ENCODE data around the gene PGAP3.

Gene PGAP3

GRCh38 chr17:39702901-39703893 lies 15.3 kb upstream of the PGAP3 start (continued):
- TF ChIP-seq, protein P1, sequence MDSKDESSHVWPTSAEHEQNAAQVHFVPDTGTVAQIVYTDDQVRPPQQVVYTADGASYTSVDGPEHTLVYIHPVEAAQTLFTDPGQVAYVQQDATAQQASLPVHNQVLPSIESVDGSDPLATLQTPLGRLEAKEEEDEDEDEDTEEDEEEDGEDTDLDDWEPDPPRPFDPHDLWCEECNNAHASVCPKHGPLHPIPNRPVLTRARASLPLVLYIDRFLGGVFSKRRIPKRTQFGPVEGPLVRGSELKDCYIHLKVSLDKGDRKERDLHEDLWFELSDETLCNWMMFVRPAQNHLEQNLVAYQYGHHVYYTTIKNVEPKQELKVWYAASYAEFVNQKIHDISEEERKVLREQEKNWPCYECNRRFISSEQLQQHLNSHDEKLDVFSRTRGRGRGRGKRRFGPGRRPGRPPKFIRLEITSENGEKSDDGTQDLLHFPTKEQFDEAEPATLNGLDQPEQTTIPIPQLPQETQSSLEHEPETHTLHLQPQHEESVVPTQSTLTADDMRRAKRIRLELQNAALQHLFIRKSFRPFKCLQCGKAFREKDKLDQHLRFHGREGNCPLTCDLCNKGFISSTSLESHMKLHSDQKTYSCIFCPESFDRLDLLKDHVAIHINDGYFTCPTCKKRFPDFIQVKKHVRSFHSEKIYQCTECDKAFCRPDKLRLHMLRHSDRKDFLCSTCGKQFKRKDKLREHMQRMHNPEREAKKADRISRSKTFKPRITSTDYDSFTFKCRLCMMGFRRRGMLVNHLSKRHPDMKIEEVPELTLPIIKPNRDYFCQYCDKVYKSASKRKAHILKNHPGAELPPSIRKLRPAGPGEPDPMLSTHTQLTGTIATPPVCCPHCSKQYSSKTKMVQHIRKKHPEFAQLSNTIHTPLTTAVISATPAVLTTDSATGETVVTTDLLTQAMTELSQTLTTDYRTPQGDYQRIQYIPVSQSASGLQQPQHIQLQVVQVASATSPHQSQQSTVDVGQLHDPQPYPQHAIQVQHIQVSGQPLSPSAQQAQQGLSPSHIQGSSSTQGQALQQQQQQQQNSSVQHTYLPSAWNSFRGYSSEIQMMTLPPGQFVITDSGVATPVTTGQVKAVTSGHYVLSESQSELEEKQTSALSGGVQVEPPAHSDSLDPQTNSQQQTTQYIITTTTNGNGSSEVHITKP (tag by site-specific recombination; IDR thresholded peaks at IDR 0.05): 0 out of 2 replicates have a peak, but pooled peaks have one; percentile 45
- TF ChIP-seq ZNF138 (tag by site-specific recombination; IDR thresholded peaks at IDR 0.05; ENCODE audit: borderline replicate concordance): no peak
- TF ChIP-seq ZNF501 (tag by site-specific recombination; IDR thresholded peaks at IDR 0.05): no peak
- TF ChIP-seq WT1 (tag by site-specific recombination; IDR thresholded peaks at IDR 0.05): no peak
- TF ChIP-seq ZNF530 (tag by site-specific recombination; IDR thresholded peaks at IDR 0.05; ENCODE audit: low read depth): no peak
- TF ChIP-seq ZNF521 (tag by site-specific recombination; IDR thresholded peaks at IDR 0.05): no peak
- TF ChIP-seq GLIS1 (tag by site-specific recombination; IDR thresholded peaks at IDR 0.05): peak; percentile 65; the same call in 1 of the 2 replicates

DNA sequence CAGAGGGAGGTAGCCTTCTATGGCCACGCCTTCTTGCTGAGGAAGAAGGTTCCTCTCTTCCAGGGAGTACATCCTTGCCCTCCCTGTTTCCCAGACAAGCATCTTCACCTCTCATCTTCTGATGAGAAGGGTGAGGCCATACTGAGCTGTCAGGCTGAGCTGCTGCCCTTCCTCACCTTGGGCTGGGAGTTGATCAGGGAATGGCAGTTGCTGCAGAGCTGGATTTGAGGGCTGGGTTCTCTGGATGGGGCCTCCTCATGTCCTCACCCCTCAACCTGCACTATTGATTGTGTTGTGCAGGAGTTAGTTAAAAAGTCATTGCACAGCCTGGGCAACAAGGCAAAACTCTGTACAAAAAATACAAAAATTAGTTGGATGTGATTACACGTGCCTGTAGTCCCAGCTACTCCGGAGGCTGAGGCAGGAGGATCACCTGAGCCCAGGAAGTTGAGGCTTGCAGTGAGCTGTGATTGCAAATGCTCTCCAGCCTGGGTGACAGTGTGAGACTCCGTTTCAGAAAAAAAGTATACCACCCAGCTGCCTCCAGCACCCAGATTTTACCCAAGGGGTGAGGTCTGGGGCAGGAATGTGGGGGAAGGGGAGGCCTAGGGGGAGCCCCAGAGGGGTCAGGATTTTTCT lies 14.0 kb upstream of the PGAP3 start:
- Histone ChIP-seq H3K4me3 (ENCODE audit: low read depth, low read length) (no peak overlapping the region), H3K36me3 (ENCODE audit: control insufficient read depth in 2 of 2, insufficient read depth in 1 of 2, low read length in 2 of 2) (peaks cover 0 to 23% of the 10 kb centered on the region in 2 experiments; a peak in 1 of 3 replicates), H3K4me1 (ENCODE audit: control insufficient read depth, insufficient read depth, low read length) (peaks cover 13% of the 10 kb centered on the region; the same call in 1 of the 2 replicates), H3K9me3 (ENCODE audit: control insufficient read depth, insufficient read depth, low read depth, low read length) (no peaks in the 10 kb centered on the region), H3K27ac (ENCODE audit: extremely low read depth, low read depth, low read length) (no peak overlapping the region)
- ChIA-PET CTCF (interaction anchor here (0.5 to 3.4 kb wide), 6 partner anchors 9 to 97 kb away, joined by 3 to 22 read pairs (median 3); partner anchors contain the start of genes MIEN1 and PNMT), POLR2A (interaction anchor here (0.6 kb wide), 1 partner anchor 218 kb away, joined by 6 read pairs; no protein-coding TSS in a partner anchor)
- TF ChIP-seq, protein P2, sequence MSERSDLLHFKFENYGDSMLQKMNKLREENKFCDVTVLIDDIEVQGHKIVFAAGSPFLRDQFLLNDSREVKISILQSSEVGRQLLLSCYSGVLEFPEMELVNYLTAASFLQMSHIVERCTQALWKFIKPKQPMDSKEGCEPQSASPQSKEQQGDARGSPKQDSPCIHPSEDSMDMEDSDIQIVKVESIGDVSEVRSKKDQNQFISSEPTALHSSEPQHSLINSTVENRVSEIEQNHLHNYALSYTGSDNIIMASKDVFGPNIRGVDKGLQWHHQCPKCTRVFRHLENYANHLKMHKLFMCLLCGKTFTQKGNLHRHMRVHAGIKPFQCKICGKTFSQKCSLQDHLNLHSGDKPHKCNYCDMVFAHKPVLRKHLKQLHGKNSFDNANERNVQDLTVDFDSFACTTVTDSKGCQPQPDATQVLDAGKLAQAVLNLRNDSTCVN (tag by site-specific recombination; optimal IDR thresholded peaks at IDR 0.05): no peak
- TF ChIP-seq ZNF121 (tag by site-specific recombination; IDR thresholded peaks at IDR 0.05): no peak
- TF ChIP-seq IKZF3 (tag by site-specific recombination; IDR thresholded peaks at IDR 0.05): 0 out of 2 replicates have a peak, but pooled peaks have one; percentile 20
- TF ChIP-seq GLI2 (tag by site-specific recombination; IDR thresholded peaks at IDR 0.05; ENCODE audit: borderline replicate concordance, low read depth): no peak
- peak; percentile 64 for TF ChIP-seq ZBTB17 (tag by site-specific recombination; IDR thresholded peaks at IDR 0.05)
- TF ChIP-seq ZNF10 (tag by site-specific recombination; IDR thresholded peaks at IDR 0.05): peak; percentile 44; the same call in 1 of the 2 replicates
- TF ChIP-seq ZNF394 (tag by site-specific recombination; IDR thresholded peaks at IDR 0.05; ENCODE audit: borderline replicate concordance): peak; percentile 62; the same call in 1 of the 2 replicates

Measured in HEK293 (cell line).